Spleen (tissue), 11 donors: ENCODE results near the gene CKAP2L. TPM values are rescaled to one million over a fixed set of nuclear protein-coding genes. Genes with fewer than 3 reads are reported as not detected.

Experiments used
- DNase-seq: peaks from one replicate; pipeline ENCODE4 v3.0.0-alpha.2; 2020
- H3K27ac ChIP-seq, 8 donors: fragments of 200-600 bp; sonication (generic) in 7 of 8; 1 replicate in 4 of 8; 2 replicates in 4 of 8; pipeline versions ENCODE4 v1.5.0 to v1.8.0; 2016 to 2021; ENCODE audit warnings: inconsistent platforms in 4 of 8, mild to moderate bottlenecking in 4 of 8, moderate library complexity in 1 of 8
- H3K27me3 ChIP-seq, 7 donors: fragments of 200-600 bp; sonication (generic) in 6 of 7; replicated peaks in 1 of 7; 1 replicate in 4 of 7; 2 replicates in 3 of 7; pipeline versions ENCODE4 v1.5.0 to v1.8.0; 2016 to 2021; ENCODE audit warnings: inconsistent platforms in 3 of 7, mild to moderate bottlenecking in 1 of 7
- H3K36me3 ChIP-seq, 6 donors: fragments of 200-600 bp; sonication (generic) in 5 of 6; 1 replicate in 4 of 6; 2 replicates in 2 of 6; pipeline versions ENCODE4 v1.5.0 to v1.8.0; 2016 to 2021; ENCODE audit warnings: inconsistent platforms in 2 of 6
- H3K4me1 ChIP-seq, 6 donors: fragments of 200-600 bp; sonication (generic) in 5 of 6; 1 replicate in 3 of 6; 2 replicates in 3 of 6; pipeline versions ENCODE4 v1.5.0 to v1.8.0; 2016 to 2021; ENCODE audit warnings: inconsistent platforms in 3 of 6
- H3K4me3 ChIP-seq, 8 donors: fragments of 200-600 bp; sonication (generic) in 7 of 8; 1 replicate in 4 of 8; 2 replicates in 4 of 8; pipeline versions ENCODE4 v1.5.0 to v1.8.0; 2016 to 2021; ENCODE audit warnings: inconsistent platforms in 4 of 8, mild to moderate bottlenecking in 4 of 8, moderate library complexity in 2 of 8
- H3K9me3 ChIP-seq, 8 donors: fragments of 200-600 bp; sonication (generic) in 7 of 8; 1 replicate in 4 of 8; 2 replicates in 4 of 8; pipeline versions ENCODE4 v1.5.0 to v1.8.0; 2016 to 2021; ENCODE audit warnings: inconsistent platforms in 4 of 8
- POLR2A ChIP-seq, 3 donors: fragments of 450-650 bp; IDR thresholded peaks; one replicate each; pipeline ENCODE4 v1.5.1; 2017; ENCODE audit warnings: antibody characterized with exemption in 3 of 3, mild to moderate bottlenecking in 1 of 3
- POLR2AphosphoS5 ChIP-seq, 3 donors: sonication (generic); formaldehyde crosslinking; IDR thresholded peaks; one replicate each; pipeline ENCODE4 v1.5.1; 2017; ENCODE audit warnings: antibody characterized with exemption in 3 of 3
- WGBS, 5 donors: extraction: QIAGEN DNeasy Blood & Tissue Kit in 3 of 5; methylation state at CpG; one replicate each; pipeline versions ENCODE4 v1.1.5 to v1.1.7; 2013 to 2018; 5-methylcytosine and 5-hydroxymethylcytosine counted together
- intact Hi-C: fragments of 100-400 bp; cut with DNase I; formaldehyde crosslinking; loops from one replicate; pipeline ENCODE4 v1.15.0; 2023; ENCODE audit warnings: low total_unique reads
- polyA plus RNA-seq, 3 donors: library from polyadenylated mRNA; stranded (reverse); fragments of 200-250 nt; gene quantifications; one replicate each; pipeline ENCODE4 v1.2.1, GENCODE V29; 2013
- total RNA-seq, 7 donors: library from RNA; depleted of rRNA in 3 of 7; stranded (reverse); fragments of >200 nt in 3 of 7; fragmentation: NEBNext Ultra II Directional in 4 of 7; extraction: Animal tissue kit (Norgen Biotek cat#: 25700) in 4 of 7; gene quantifications; one replicate each; pipeline versions ENCODE4 v1.1.0 to v1.2.1, GENCODE V29; 2016 to 2021
- TF ChIP-seq, protein P1 (sequence below), 11 experiments: fragments of 200-600 bp in 7 of 11; fragments of 450-650 bp in 4 of 11; sonication (generic) in 4 of 11; IDR thresholded peaks in 8 of 11; conservative IDR thresholded peaks in 3 of 11; 1 replicate in 7 of 11; 2 replicates in 4 of 11; pipeline versions ENCODE4 v1.4.0 to v1.8.0; 2016 to 2021; ENCODE audit warnings: antibody characterized with exemption in 11 of 11, inconsistent platforms in 4 of 11, mild to moderate bottlenecking in 1 of 11
- donor health status: healthy with polysubstance abuse.
- donor health status: DM: no; HTN: no; CAD: no; lungs with moderate emphysema.
- donor health status: DM: no; HTN: no; CAD: no.
- donor health status: Bipolar disorder and iron deficiency.
- donor health status: healthy.
- donor health status: DM: no; HTN: no; CAD: no.
- donor health status: DM: yes; HTN: yes; CAD: no.

The CKAP2L gene
- total and polyA plus RNA-seq, 10 donors: 0.20 to 3.5 (median 1.5) TPM

- Histone ChIP-seq H3K4me1 (peaks cover 3 to 51% (median 13%) of the 10 kb centered on the region in 6 donors), H3K4me3 (no peak overlapping the region), H3K9me3 (no peaks in the 10 kb centered on the region), H3K27ac (no peak overlapping the region), H3K36me3 (no peaks in the 10 kb centered on the region), H3K27me3 (no peaks in the 10 kb centered on the region)
- intact Hi-C loops: no loop called here
- WGBS, 5 donors: 86 to 97% (median 93%) methylated on average over 3 of the region's 3 CpGs; no CpG with 5 or more reads in 1 of the 5 donors
- TF ChIP-seq, protein P1, sequence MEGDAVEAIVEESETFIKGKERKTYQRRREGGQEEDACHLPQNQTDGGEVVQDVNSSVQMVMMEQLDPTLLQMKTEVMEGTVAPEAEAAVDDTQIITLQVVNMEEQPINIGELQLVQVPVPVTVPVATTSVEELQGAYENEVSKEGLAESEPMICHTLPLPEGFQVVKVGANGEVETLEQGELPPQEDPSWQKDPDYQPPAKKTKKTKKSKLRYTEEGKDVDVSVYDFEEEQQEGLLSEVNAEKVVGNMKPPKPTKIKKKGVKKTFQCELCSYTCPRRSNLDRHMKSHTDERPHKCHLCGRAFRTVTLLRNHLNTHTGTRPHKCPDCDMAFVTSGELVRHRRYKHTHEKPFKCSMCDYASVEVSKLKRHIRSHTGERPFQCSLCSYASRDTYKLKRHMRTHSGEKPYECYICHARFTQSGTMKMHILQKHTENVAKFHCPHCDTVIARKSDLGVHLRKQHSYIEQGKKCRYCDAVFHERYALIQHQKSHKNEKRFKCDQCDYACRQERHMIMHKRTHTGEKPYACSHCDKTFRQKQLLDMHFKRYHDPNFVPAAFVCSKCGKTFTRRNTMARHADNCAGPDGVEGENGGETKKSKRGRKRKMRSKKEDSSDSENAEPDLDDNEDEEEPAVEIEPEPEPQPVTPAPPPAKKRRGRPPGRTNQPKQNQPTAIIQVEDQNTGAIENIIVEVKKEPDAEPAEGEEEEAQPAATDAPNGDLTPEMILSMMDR (IDR thresholded peaks at IDR 0.05 in 8 of 11, conservative IDR thresholded peaks at IDR 0.05 in 3 of 11): no peak
- TF ChIP-seq POLR2AphosphoS5 (IDR thresholded peaks at IDR 0.05): no peak
- no peak for TF ChIP-seq POLR2A (IDR thresholded peaks at IDR 0.05)
- no peak for DNase-seq
Observed at GRCh38 chr2:112791019-112791418, 26.6 kb upstream of the CKAP2L start.

- WGBS, 5 donors: 87 to 96% (median 94%) methylated on average over 5 of the region's 5 CpGs
Observed at GRCh38 chr2:112790305-112790704, 25.9 kb upstream of the CKAP2L start.

GRCh38 chr2:112789186-112789585 is 24.8 kb upstream of the CKAP2L start:
- no peak for DNase-seq
- TF ChIP-seq, protein P1 (IDR thresholded peaks at IDR 0.05 in 8 of 11, conservative IDR thresholded peaks at IDR 0.05 in 3 of 11): no peak
- TF ChIP-seq POLR2A (IDR thresholded peaks at IDR 0.05) (no peak), POLR2AphosphoS5 (IDR thresholded peaks at IDR 0.05) (no peak)
- Histone ChIP-seq H3K27ac (no peak overlapping the region), H3K27me3 (no peaks in the 10 kb centered on the region), H3K4me1 (peaks cover 0 to 43% (median 5%) of the 10 kb centered on the region in 6 donors), H3K9me3 (no peaks in the 10 kb centered on the region), H3K4me3 (no peak overlapping the region), H3K36me3 (no peaks in the 10 kb centered on the region)
- intact Hi-C loops: no loop called here
- WGBS, 5 donors: 86 to 100% (median 93%) methylated on average over 1 of the region's 1 CpG

More at GRCh38 chr2:112790305-112790704, 25.9 kb upstream of the CKAP2L start:
- no peak for DNase-seq
- Histone ChIP-seq H3K4me1 (peaks cover 3 to 45% (median 12%) of the 10 kb centered on the region in 6 donors), H3K9me3 (no peaks in the 10 kb centered on the region), H3K27me3 (no peaks in the 10 kb centered on the region), H3K36me3 (no peaks in the 10 kb centered on the region), H3K27ac (no peak overlapping the region), H3K4me3 (no peak overlapping the region)
- TF ChIP-seq, protein P1 (IDR thresholded peaks at IDR 0.05 in 8 of 11, conservative IDR thresholded peaks at IDR 0.05 in 3 of 11): no peak
- no peak for TF ChIP-seq POLR2A (IDR thresholded peaks at IDR 0.05)
- TF ChIP-seq POLR2AphosphoS5 (IDR thresholded peaks at IDR 0.05): no peak
- intact Hi-C loops: no loop called here

- intact Hi-C loops: no loop called here
- TF ChIP-seq POLR2A (IDR thresholded peaks at IDR 0.05) (no peak), POLR2AphosphoS5 (IDR thresholded peaks at IDR 0.05) (no peak)
- TF ChIP-seq, protein P1 (IDR thresholded peaks at IDR 0.05 in 8 of 11, conservative IDR thresholded peaks at IDR 0.05 in 3 of 11): no peak
- Histone ChIP-seq H3K27ac (peak overlapping the region in 4 of 8 donors; percentile 23 to 67 (median 44)), H3K4me3 (no peak overlapping the region), H3K36me3 (no peaks in the 10 kb centered on the region), H3K27me3 (no peaks in the 10 kb centered on the region), H3K9me3 (no peaks in the 10 kb centered on the region), H3K4me1 (peaks cover 0 to 43% (median under 1%) of the 10 kb centered on the region in 6 donors)
- no peak for DNase-seq
- WGBS, 5 donors: 90 to 95% (median 93%) methylated on average over 3 of the region's 3 CpGs
Observed at GRCh38 chr2:112788653-112789052, 24.2 kb upstream of the CKAP2L start.
